Measurements from ENCODE around the gene SRPRA.
"Not testable (repeated sequence)": the region's sequence is repeated elsewhere in the genome, so short reads cannot be mapped to it uniquely, and the experiment has no call there.

The SRPRA gene

DNA sequence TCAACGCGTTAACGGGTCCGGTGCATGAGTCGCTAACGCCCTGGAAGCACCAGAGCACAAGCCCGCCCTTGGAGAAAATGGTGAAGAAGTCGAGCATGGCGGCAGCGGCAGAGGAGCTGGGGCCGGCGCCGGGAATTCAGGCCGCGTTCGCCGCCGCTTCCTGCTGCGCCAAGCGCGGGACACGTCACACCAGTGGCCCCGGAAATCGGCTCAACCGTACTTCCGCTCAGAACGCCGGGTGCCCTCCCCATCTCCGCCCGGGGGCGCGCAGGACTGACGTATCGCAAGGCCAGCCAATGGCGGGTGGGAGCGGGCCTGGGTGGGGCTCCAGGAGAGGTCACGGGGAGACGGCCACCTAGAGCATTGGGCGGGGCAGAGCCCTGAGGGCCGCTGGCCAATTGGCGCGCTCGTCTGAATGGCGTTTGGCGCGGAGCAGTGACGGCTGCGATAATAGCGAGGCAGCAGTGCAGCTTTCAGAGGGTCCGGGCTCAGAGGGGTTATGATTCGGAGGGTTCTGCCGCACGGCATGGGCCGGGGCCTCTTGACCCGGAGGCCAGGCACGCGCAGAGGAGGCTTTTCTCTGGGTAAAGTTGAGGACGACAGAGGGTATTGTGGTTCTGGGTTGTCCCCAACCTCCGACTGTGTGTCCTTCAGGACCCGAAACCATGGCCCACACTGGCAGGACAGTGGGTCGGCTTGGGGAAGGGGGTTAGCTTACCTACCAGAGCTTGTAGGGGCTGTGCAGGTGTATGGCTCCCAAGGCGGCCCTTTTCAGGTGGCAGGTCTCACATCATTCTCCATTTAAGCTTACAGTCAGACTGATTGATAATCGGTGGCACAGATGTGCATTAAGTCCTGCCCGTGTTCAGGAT lies at the start of gene SRPRA, which contains the start of gene FOXRED1:
Gene SRPRA (minus strand): TSS at position 188 of the 872 bp plus-strand sequence. CDS start 91 bp downstream, at position 97.
Gene FOXRED1 (plus strand): TSS at position 447 of the 872 bp plus-strand sequence. CDS start 53 bp downstream, at position 500.
- peak; percentile 100 for DNase-seq

DNA sequence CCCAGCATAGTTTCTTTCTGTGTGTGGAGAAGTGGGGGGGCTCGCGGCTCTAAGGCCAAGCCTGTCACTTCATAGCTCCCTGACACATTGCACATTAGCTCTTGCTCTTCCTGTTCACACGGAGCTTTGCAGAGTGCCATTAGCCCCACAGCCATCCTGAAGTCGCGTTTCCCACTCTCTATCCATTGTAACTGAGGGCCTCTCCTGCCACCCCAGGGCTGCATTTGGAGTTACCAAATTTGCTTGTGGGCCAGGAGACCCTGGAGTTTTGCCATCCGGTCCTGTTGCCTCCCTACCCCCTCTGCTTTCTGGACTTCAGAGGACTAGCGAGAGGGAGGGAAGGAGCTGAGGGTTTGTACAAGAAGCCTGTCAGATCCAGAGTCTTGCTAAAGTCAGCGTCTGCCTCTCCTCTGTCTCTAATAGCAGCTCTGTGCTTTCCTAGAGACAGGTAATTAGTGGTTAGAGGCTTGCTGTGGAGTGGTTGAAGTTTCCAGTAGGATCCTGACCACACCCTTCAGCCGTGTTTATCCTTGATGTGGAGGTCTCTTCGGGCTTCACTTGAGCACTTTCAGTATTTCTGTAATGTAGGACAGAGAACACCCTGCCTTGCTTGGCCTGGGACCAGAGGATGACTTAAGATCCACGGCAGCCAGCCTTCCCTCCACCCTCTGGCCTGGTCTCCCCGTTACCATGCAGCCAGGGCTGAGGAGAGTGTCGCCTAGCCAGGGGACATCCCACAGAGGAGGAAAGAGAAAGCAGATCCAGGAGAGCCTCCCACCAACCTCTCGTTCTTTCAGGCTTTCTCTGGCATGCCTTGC lies 49.3 kb upstream of the SRPRA start:
- DNase-seq = peak; percentile 92

DNA sequence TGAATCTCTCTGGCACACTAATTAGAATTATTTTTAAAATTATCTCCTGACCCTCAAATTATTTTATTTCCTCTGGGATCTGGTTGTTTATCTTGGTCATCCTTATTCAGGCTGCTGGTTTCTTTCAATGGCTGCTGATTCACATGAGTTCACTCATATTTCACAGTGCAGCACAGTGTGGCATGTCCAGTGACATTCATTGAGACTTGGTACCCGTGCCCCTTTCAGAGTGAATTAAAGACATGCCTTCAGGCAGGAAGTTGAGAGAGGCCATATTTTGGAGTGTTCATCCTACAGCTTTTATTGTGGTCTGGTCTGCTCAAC lies 48.7 kb upstream of the SRPRA start:
- no peak for DNase-seq

GRCh38 chr11:126313826-126314225 lies 45.1 kb upstream of the SRPRA start:
- no peak for DNase-seq

- DNase-seq = no peak
Observed at GRCh38 chr11:126312961-126313360, 44.3 kb upstream of the SRPRA start.

DNA sequence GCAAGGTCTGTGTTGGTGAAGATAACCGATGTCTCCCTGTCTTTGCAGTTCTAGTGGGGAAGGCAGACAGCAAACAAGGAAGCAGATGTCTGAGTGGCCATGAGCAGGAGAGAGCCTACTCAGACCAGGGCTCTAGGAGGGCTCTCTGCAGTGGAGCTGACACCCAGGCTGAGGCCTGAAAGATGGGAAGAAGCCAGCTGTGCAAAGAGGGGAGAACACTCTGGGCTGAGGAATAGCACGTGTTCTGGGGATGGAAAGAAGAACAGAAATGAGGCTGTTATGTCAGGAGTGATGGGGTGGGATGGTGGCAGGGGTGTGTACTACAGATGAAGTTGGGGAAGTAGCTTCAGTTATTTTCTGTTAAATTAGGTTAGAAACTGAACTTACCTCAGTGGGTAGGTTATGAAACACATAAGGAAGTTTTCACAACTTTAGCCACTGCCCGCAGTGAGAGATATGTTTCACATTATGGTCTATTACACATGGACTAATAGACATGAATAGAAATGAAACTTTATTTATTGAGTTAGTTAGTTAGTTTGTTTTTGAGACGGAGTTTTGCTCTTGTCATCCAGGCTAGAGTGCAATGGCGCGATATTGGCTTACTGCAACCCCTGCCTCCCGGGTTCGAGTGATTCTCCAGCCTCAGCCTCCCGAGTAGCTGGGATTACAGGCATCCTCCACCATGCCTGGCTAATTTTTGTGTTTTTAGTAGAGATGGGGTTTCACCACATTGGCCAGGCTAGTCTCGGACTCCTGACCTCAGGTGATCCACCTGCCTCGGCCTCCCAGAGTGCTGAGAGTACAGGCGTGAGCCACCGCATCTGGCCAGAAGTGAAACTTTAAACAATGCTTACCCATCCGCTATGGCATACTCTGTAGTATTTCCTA lies 43.0 kb upstream of the SRPRA start:
- DNase-seq = peak; percentile 100

DNA sequence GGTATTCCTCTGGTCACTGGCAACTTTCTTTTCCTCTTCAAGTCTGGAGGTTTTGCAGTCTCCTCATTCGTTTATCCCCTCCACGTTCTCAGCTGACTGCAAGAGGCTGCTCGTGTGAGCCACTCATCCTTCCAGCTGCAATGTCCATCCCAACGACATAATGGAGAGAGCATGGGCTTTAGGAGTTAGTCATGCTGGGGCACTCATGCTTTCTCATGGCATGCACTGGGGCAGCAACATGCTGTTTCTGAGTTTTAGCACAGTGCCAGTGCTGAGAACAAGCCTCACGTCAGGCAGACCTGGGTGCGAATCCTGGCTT lies 42.3 kb upstream of the SRPRA start:
- no peak for DNase-seq

- peak; percentile 89 for DNase-seq
Observed at GRCh38 chr11:126310200-126310991, 41.7 kb upstream of the SRPRA start.

DNA sequence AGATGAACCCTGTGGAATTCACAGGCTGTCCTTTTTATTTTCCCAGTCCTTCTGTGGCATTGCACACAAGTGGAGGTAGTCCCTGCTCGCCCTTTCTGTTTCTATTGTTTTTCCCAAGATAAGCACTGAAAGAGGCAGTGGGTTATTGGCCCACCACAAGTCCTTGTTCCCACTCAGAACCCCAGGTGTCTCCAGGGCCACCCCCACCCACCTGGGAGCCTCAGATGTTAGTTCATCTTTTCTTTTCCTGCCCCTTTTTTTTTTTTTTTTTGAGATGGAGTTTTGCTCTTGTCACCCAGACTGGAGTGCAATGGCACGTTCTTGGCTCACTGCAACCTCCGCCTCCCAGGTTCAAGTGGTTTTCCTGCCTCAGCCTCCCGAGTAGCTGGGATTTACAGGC lies 40.1 kb upstream of the SRPRA start:
- not testable (repeated sequence) for DNase-seq

DNA sequence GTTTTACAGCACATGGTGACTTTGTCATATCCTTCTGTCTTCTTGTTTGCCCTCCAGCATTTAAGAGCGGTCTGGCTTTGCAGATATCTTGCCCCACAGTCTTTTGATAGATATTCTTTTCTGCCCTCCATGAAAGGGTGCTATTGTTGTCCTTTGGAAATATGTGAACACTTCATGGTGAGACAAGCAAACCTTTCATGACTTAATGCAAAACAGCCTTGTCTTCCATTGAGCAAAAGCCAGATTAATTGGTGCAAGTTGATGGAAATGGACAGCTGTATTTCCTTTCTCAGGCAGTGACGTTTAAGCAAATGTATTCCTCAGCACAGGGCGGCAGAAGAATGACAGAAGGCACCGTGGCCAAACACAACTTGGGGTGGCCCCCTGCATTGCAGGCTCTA lies 39.6 kb upstream of the SRPRA start:
- no peak for DNase-seq

- peak; percentile 83 for DNase-seq
Observed at GRCh38 chr11:126307706-126308105, 39.0 kb upstream of the SRPRA start.

DNA sequence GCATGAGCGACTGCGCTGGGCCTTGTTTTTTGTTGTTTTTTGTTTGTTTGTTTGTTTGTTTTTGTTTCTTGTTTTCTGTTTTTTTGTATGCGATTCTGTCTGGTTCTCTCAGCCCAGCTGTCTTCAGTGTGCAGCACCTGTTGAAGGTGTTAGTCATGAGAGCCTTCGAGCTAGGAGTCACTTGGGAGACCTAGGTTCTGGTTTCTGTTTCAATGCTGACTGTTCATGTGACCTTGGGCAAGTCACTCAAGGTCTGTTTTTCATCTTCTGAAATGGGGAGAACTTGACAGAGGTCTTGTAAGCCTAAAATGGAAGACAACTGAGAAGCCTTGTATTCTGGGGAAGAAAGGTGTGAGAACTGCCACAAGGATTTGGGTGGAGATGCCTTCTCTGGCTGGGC lies 37.0 kb upstream of the SRPRA start:
- DNase-seq = no peak

DNA sequence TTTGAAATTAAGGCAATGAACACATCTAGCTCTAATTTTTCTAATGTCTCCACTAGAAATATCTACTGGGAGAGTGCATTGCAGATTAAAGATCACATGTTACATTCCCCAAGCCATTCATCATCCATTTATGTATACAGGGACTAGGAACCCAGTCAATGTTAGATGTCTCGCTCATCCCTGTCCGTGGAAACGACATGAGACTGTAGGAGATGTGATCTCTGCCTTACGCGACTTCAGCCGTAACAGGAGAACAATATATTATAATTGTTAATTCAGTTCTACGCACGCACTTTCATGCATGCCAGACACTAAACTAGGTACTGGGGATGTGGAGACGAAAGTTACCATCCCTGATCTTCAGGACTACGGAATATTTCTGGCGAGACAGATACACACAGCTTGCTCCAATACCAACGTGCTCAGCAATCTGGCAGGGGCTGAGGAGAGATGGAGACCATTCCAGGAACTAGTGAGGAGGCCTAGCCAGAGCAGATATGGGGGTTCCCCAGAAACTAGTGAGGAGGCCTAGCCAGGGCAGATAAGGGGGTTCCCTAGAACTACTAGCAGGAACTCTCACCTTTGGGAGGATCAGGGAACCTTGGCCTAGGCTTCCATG lies 35.9 kb upstream of the SRPRA start:
- DNase-seq = no peak

DNA sequence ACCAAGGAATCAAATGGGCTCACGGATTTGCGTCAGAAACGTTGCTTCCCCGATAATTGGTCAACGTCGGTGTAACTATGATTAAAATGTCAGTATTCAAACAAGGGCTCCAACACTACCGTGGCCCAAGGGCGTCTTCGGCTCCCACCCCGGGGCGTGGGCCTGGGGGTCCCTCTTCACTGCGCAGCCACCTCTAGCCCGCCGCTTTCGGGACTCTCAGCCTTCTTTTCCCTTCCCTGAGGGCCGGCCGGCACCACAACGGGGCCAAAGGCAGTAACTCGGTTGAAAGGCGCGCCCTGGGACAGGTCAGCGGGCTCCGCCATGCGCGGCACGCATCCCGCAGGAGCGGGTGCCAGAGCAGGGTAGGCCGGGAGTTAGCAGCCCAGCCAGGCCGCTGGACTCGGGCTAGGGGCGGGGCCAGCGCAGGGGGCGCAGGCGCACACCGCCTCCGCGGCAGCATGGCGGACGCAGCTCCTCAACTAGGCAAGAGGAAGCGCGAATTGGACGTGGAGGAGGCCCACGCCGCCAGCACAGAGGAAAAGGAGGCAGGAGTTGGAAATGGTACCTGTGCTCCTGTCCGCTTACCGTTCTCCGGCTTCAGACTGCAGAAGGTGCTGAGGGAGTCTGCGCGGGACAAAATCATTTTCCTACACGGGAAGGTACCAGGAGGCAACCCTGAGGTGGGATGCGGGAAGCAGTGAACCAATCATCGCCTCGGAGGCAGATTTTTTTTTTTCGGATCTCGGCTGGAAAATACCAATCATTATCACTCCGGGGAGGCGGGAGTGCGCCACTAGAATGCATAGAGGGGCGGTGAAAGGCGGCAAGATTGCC lies 35.1 kb upstream of the SRPRA start, which contains the start of gene DCPS:
Gene DCPS (plus strand): TSS at position 438 of the 834 bp plus-strand sequence. CDS start 21 bp downstream, at position 459.
- peak; percentile 96 for DNase-seq

- DNase-seq = no peak
Observed at GRCh38 chr11:126297004-126297403, 28.3 kb upstream of the SRPRA start.

- no peak for DNase-seq
Observed at GRCh38 chr11:126293726-126294125, 25.0 kb upstream of the SRPRA start.

- DNase-seq = no peak
Observed at GRCh38 chr11:126290887-126291286, 22.2 kb upstream of the SRPRA start.

- DNase-seq = no peak
Observed at GRCh38 chr11:126288237-126288636, 19.5 kb upstream of the SRPRA start.

DNA sequence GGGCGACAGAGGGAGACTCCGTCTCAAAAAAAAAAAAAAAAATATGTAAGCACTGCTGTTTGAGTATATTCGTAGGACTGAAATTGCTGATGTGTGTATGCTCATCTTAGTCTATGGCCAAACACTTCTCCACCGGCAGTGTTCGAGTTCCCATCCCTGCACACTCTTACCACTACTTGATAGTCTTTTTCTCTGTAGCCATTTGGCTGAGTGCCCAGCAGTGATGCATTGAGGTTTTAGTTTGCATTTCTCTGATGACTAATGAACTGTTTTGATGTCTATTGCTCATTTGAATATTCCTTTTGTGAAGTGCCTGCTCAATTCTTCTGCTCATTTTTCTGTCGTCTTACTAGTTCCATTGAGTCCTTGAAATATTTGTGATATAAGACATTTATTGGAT lies 16.1 kb upstream of the SRPRA start:
- DNase-seq = no peak

GRCh38 chr11:126282736-126283591 lies 14.3 kb upstream of the SRPRA start, which contains the start of gene TIRAP:
Gene TIRAP, plus strand, starts transcription at chr11:126283093. Its CDS starts 7,802 bp downstream, at chr11:126290895.
- DNase-seq = peak; percentile 85

Data from GF-D8 (cell line).